K562 (cell line): Measurements from ENCODE around the gene JUNB. TPM values are rescaled to one million over a fixed set of nuclear protein-coding genes. Genes with fewer than 3 reads are reported as not detected.

ENCODE experiments used
- ARID3B ChIP-seq: fragments of 250-450 bp; sonication (Bioruptor Pico); IDR thresholded peaks from 2 replicates; pipeline ENCODE4 v1.4.0; 2020; ENCODE audit warnings: borderline replicate concordance
- DEAF1 ChIP-seq: fragments of 450-650 bp; formaldehyde crosslinking; IDR thresholded peaks from 2 replicates; pipeline ENCODE4 v1.4.0; 2020; ENCODE audit warnings: mild to moderate bottlenecking, moderate library complexity
- MYC ChIP-seq, 2 experiments: fragments of 250-450 bp in 1 of 2; sonication (Bioruptor Pico) in 1 of 2; IDR thresholded peaks; 2 replicates each; pipeline versions ENCODE4 v1.5.1 to v1.6.1; 2012 to 2021; ENCODE audit warnings: low read depth in 2 of 2, borderline replicate concordance in 1 of 2, improper control_type of control experiment in 1 of 2, low read length in 1 of 2, mild to moderate bottlenecking in 1 of 2, moderate library complexity in 1 of 2
- PHB2 ChIP-seq: fragments of 450-650 bp; IDR thresholded peaks from 2 replicates; pipeline ENCODE4 v1.6.1; 2017; ENCODE audit warnings: low read depth
- PTTG1 ChIP-seq: fragments of 450-650 bp; IDR thresholded peaks from 2 replicates; pipeline ENCODE4 v1.6.1; 2016; ENCODE audit warnings: low read depth, mild to moderate bottlenecking, missing genetic modification characterization, missing compliant biosample characterization
- RAD51 ChIP-seq: fragments of 450-650 bp; IDR thresholded peaks from 2 replicates; pipeline ENCODE4 v1.7.1; 2016; ENCODE audit warnings: low read depth, mild to moderate bottlenecking, borderline replicate concordance
- RBM34 ChIP-seq: fragments of 200-400 bp; formaldehyde crosslinking; IDR thresholded peaks from 2 replicates; pipeline ENCODE4 v1.6.1; 2018; ENCODE audit warnings: low read length, borderline replicate concordance; ENCODE audit not compliant: insufficient read depth
- ZBTB34 ChIP-seq: fragments of 250-450 bp; sonication (Bioruptor Pico); IDR thresholded peaks from 2 replicates; pipeline ENCODE4 v1.8.0; 2021; ENCODE audit warnings: mild to moderate bottlenecking, moderate library complexity
- ZNF274 ChIP-seq: IDR thresholded peaks from 2 replicates; pipeline ENCODE4 v1.6.1; 2011; ENCODE audit warnings: low read depth, mild to moderate bottlenecking, low read length, moderate library complexity, borderline replicate concordance
- ZNF280B ChIP-seq: fragments of 250-450 bp; sonication (Bioruptor Pico); IDR thresholded peaks from 2 replicates; pipeline ENCODE4 v1.5.1; 2021; ENCODE audit warnings: mild to moderate bottlenecking
- ZNF318 ChIP-seq, 2 experiments: fragments of 450-650 bp; IDR thresholded peaks; 2 replicates each; pipeline ENCODE4 v1.6.1; 2016; ENCODE audit warnings: mild to moderate bottlenecking in 2 of 2, borderline replicate concordance in 1 of 2, low read depth in 1 of 2, moderate library complexity in 1 of 2
- polyA plus RNA-seq, 8 experiments: library from polyadenylated mRNA; depleted of rRNA in 4 of 8; stranded (reverse) in 5 of 8; unstranded in 3 of 8; fragments of >200 nt; fragmentation: Nextera tagmentation in 2 of 8; fragmentation: Illumina TruSeq in 1 of 8; extraction: Ambion mirVana in 2 of 8; extraction: Trizol in 1 of 8; gene quantifications; 2 replicates each; pipeline versions ENCODE4 v1.2.1 to v1.2.3, GENCODE V29; 2011 to 2014; ENCODE audit warnings: inconsistent platforms in 1 of 8, missing spikeins in 1 of 8
- total RNA-seq, 7 experiments: library from RNA; depleted of rRNA in 6 of 7; stranded (reverse); fragments of >200 nt in 6 of 7; fragmentation: Illumina TruSeq in 2 of 7; extraction: Trizol in 2 of 7; gene quantifications; 2 replicates each; pipeline versions ENCODE4 v1.2.1 to v1.2.3, GENCODE V29; 2011 to 2021; ENCODE audit warnings: low replicate concordance in 1 of 7

JUNB gene
- total and polyA plus RNA-seq, 9 of the 15 experiments (the other 6 are each of a cell fraction or from before 2014, with no cell fraction given), result 0.23 to 88.1 (median 13.1) TPM

GRCh38 chr19:12788682-12789097 lies 2.6 kb upstream of the JUNB start (continued):
- TF ChIP-seq ZNF318 (IDR thresholded peaks at IDR 0.05; ENCODE audit: borderline replicate concordance in 1 of 2, low read depth in 1 of 2) (no peak), RBM34 (no peak), MYC (IDR thresholded peaks at IDR 0.05; ENCODE audit: low read depth, low read length) (no peak), MYC (CRISPR knock-in tag; IDR thresholded peaks at IDR 0.05; ENCODE audit: borderline replicate concordance, low read depth) (0 out of 2 replicates have a peak, but pooled peaks have one; percentile 11), RAD51 (no peak), ZNF274 (no peak), DEAF1 (no peak), ZNF280B (CRISPR knock-in tag) (no peak), ARID3B (CRISPR knock-in tag) (no peak), PHB2 (no peak), ZBTB34 (CRISPR knock-in tag) (no peak), PTTG1 (no peak)
